Measurements from ENCODE around the gene CDK4.

CDK4 gene

GRCh38 chr12:57771873-57772428 is 19.8 kb upstream of the CDK4 start, which contains the start of gene METTL1:
Gene METTL1 (minus strand): TSS chr12:57772105. CDS start chr12:57772083, 22 bp downstream.
- peak; percentile 93 for DNase-seq (ENCODE audit: low spot score)

- DNase-seq (ENCODE audit: low spot score): peak; percentile 69
Observed at GRCh38 chr12:57771236-57771872, 19.2 kb upstream of the CDK4 start.

- DNase-seq (ENCODE audit: low spot score): no peak
Observed at GRCh38 chr12:57770734-57771133, 18.6 kb upstream of the CDK4 start.

- DNase-seq (ENCODE audit: low spot score): no peak
Observed at GRCh38 chr12:57769594-57769993, 17.5 kb upstream of the CDK4 start.

- DNase-seq (ENCODE audit: low spot score): no peak
Observed at GRCh38 chr12:57767876-57768275, 15.8 kb upstream of the CDK4 start.

GRCh38 chr12:57767305-57767698 is 15.2 kb upstream of the CDK4 start:
- no peak for DNase-seq (ENCODE audit: low spot score)

- DNase-seq (ENCODE audit: low spot score): no peak
Observed at GRCh38 chr12:57766464-57767304, 14.6 kb upstream of the CDK4 start, which contains the start of gene CYP27B1. Gene CYP27B1 (minus strand): TSS chr12:57767078. CDS start chr12:57767041, 37 bp downstream.

GRCh38 chr12:57765698-57766463 is 13.8 kb upstream of the CDK4 start:
- DNase-seq (ENCODE audit: low spot score): no peak

GRCh38 chr12:57765003-57765697 is 13.0 kb upstream of the CDK4 start:
- DNase-seq (ENCODE audit: low spot score): no peak

GRCh38 chr12:57764662-57765002 is 12.5 kb upstream of the CDK4 start:
- DNase-seq (ENCODE audit: low spot score): no peak

- DNase-seq (ENCODE audit: low spot score): no peak
Observed at GRCh38 chr12:57763881-57764661, 12.0 kb upstream of the CDK4 start.

GRCh38 chr12:57762463-57762862 is 10.4 kb upstream of the CDK4 start:
- DNase-seq (ENCODE audit: low spot score): no peak

GRCh38 chr12:57761391-57761998 is 9.4 kb upstream of the CDK4 start:
- DNase-seq (ENCODE audit: low spot score): no peak

GRCh38 chr12:57760347-57760982 is 8.4 kb upstream of the CDK4 start:
- DNase-seq (ENCODE audit: low spot score): no peak

- DNase-seq (ENCODE audit: low spot score): no peak
Observed at GRCh38 chr12:57759360-57759980, 7.4 kb upstream of the CDK4 start.

GRCh38 chr12:57758552-57759359 is 6.6 kb upstream of the CDK4 start:
- DNase-seq (ENCODE audit: low spot score): no peak

GRCh38 chr12:57757771-57758170 is 5.7 kb upstream of the CDK4 start:
- DNase-seq (ENCODE audit: low spot score): no peak

All from globus pallidus (tissue), 1 donor.